ES-I3 (cell line): Measurements from ENCODE around the gene CHRNA4.
A peak's percentile ranks its signal among the peaks of the same experiment; 100 is the strongest.

Experiments
- H3K36me3 ChIP-seq: 2 replicates; pipeline ENCODE4 v1.6.1; 2013; ENCODE audit warnings: mild to moderate bottlenecking, low read length, control low read depth, moderate library complexity; ENCODE audit not compliant: insufficient read depth
- H3K4me1 ChIP-seq: 2 replicates; pipeline ENCODE4 v1.6.1; 2013; ENCODE audit warnings: mild to moderate bottlenecking, control low read depth, low read length; ENCODE audit not compliant: insufficient read depth
- H3K9ac ChIP-seq: 2 replicates; pipeline ENCODE4 v1.6.1; 2013; ENCODE audit warnings: low read depth, mild to moderate bottlenecking, low read length, moderate library complexity
- H3K9me3 ChIP-seq: 2 replicates; pipeline ENCODE4 v1.6.1; 2013; ENCODE audit warnings: mild to moderate bottlenecking, low read length, moderate library complexity; ENCODE audit not compliant: control insufficient read depth, insufficient read depth

Gene CHRNA4

DNA sequence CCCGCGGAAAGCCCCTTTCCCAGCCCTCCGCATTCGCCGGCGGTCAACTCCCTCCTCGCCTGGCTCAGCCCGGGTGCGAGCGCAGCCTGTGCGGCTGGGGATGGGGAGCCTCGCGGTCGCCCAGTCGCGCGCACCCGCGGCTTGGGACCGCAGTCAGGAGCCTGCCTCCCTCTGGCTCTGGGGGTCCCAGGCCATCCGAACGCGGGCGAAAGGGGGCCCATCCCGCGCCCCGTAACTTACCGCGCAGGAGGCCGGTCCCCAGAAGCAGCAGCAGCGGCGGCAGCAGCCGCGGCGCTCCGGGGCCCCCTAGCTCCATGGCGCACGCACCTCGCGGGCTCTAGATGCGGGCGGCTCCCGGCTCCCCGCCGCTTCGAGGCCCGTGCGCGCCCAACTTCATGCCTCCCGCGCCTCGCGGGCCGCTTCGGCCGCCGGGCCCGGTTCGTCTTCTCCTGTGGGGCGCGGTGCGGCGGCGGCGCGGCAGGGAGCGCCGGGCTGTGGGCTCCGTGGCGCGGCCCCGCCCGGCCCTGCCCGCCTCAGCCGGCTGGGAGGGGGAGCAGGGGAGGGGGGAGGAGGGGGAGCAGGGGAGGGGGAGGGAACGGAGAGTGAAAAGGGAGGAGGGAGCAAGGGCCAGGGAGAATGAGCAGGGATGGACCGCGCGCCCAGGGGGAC, at the start of gene CHRNA4:
Gene CHRNA4 (minus strand): TSS at position 500 of the 669 bp plus-strand sequence. CDS start 184 bp downstream, at position 316.
- Histone ChIP-seq H3K9me3 (no peaks in the 10 kb centered on the region), H3K4me1 (no peaks in the 10 kb centered on the region; the same call in 1 of the 2 replicates), H3K36me3 (no peaks in the 10 kb centered on the region), H3K9ac (peak within 1 kb of the TSS; percentile 42; the same call in 1 of the 2 replicates)

DNA sequence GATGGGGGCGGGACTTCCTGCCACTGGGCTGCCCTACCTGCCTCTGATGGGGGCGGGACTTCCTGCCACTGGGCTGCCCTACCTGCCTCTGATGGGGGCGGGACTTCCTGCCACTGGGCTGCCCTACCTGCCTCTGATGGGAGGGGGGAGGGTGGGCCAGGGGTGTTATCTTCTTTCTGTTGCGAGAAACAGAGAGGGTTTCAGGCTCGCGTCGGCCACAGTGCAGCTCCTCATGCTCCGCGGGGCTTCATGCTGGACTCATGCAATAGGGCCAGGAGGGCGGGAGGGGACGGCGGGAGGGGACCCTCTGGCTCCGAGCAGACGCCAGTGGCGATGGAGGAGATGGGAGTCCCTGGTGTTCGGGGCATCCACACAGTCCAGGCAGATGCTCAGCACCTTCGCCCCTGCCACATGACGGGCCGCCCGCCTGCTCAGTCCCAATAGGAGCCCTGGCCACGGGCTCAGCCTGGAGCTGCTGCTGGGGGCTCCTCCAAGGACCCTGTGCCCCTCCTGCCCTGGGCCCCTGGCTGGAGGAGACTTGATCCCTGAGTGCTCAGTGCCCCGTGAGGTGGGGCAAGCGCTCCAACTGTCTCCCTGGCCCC, 48.8 kb upstream of the CHRNA4 start:
- Histone ChIP-seq H3K36me3 (no peaks in the 10 kb centered on the region), H3K4me1 (no peaks in the 10 kb centered on the region; the same call in 1 of the 2 replicates), H3K9me3 (no peaks in the 10 kb centered on the region), H3K9ac (no peak overlapping the region)

DNA sequence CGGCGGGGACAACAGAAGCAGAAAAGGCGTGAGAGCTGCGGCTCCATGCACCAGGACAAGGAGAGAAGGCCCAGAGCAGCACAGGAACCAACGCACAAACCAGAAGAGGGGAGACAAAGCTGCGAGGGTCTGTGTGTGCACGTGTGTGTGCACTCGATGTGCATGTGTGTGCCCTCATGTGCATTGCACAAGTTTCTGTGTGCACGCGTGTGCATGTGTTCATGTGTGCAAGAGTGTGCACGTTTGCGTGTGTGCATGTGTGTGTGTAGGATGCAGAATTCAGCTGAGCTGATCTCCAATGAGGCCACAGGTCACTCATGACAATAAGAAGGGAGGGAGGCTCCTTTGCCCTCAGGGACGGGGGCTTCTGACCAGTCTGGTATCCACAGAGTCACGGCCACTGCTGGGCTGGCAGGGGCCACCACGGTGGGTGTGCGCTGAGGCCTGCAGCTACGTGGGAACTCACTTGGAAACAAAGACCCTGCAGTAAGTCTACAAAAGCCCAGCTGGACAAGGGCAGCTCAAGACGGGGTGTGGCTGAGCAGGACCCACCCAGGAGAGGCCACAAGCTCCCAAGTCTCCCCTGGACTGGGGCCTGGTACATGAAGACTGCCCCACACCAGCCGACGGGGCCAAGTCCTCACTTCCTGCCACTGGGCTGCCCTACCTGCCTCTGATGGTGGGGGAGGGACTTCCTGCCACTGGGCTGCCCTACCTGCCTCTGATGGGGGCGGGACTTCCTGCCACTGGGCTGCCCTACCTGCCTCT, 48.1 kb upstream of the CHRNA4 start:
- H3K9me3 ChIP-seq: no peaks in the 10 kb centered on the region
- no peaks in the 10 kb centered on the region for H3K36me3 ChIP-seq
- H3K4me1 ChIP-seq: no peaks in the 10 kb centered on the region; the same call in 1 of the 2 replicates
- H3K9ac ChIP-seq: peak overlapping the region; percentile 25; the same call in 1 of the 2 replicates

DNA sequence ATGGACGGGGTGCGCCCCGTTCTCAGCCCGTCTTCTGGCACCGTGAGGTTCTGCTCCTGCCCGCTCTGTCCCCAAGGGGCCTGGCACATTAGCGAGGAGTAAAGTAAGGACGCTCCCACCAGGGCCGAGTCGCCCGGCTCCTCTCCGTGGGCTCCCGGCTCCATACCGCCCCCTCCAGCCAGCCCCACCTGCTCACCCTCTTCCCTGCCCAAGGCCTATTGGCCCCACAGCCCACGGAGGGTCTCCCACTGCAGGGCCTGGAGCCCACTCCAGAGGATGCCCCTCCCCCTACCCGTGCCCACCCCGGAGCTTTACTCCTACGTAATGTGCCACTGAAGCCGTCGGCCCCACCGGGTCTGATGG, 47.5 kb upstream of the CHRNA4 start:
- Histone ChIP-seq H3K9ac (no peak overlapping the region), H3K36me3 (no peaks in the 10 kb centered on the region), H3K4me1 (no peaks in the 10 kb centered on the region; the same call in 1 of the 2 replicates), H3K9me3 (no peaks in the 10 kb centered on the region)

DNA sequence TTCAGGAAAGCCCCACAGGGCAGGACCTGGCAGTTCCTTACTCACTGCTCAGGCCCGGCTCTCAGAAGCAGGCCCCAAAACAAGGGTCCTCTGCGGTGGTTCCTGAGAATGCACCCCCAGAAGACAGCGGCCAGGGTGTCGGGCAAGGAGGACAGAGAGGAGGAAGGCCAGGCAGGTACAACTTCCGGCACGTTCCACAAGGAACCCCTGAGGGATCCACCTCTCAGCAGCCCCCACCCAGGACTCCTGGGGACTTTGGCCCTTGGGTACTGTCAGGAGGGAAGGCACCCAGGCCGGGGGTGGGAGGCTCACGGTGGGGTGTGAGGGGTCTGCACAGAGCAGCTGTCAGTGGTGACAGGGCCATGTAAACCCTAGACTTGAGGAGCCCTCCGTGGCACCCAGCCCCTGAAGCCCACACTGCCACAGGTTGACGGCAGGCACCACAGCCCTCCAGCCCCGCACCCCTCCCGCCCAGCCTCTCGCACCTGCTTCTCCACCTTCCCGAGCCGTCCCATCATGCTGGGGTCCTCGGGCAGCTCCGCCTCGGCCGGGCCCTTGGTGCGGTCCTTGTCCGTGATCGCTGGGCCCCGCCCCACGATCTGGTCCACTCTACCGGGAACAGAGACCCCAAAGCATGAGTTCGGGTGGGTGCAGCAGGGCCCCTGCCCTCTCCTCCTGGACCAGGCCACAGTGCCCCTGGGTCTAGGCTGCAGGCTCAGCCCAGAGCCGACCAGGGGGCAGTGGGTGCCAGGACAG, 47.0 kb upstream of the CHRNA4 start:
- Histone ChIP-seq H3K4me1 (no peaks in the 10 kb centered on the region; the same call in 1 of the 2 replicates), H3K36me3 (no peaks in the 10 kb centered on the region), H3K9me3 (no peaks in the 10 kb centered on the region), H3K9ac (no peak overlapping the region)

DNA sequence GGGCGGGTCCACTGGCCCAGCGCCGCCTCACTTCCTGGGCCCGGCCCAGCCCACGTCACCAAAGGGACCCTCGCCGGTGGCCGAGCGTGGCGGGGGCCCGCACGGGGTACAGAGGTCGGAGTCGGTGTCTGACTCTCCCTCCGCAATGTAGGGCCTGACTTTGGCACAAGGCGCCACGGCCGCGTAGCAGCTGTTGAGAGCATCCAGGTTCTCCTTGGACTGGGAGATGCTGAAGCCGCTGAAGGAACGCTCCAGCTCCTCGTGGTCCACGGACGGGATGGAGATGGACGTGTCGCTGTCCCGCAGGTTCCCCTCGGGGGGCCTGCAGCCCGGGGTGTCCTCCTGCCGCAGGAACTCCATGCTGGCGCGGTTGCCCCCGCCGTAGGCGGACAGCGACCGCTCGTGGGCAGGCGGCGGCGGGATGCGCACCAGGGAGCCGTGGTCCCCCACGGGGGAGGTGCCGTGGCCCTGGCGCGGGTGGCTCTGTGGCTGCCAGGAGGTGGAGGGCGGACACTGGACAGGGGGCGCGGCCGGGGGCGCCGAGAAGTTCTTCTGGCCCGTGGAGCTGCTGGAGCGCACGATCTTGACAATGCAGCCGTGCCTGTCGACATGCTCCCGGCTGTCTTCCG, 45.6 kb upstream of the CHRNA4 start:
- no peak overlapping the region for H3K9ac ChIP-seq
- H3K9me3 ChIP-seq: no peaks in the 10 kb centered on the region
- H3K36me3 ChIP-seq: no peaks in the 10 kb centered on the region

DNA sequence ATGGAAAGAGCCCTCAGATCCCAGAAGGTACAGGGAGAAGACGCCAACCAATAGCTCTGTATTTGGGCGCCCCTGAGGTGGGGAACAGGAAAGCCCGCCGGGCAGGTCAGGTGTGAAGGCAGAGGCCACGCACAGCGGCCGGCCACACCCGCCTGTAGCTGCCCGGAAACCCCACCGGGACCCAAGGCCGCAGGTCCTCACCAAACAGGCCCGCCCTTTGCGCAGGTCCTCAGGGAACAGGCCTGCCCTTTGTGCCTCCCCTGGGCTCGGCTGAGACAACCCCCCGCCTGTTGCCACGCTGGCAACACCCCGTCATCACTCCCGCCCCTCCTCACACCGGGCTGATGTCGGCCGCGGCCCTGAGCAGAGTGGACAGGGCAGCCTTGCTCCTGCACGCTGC, 44.9 kb upstream of the CHRNA4 start:
- no peak overlapping the region for H3K9ac ChIP-seq
- no peaks in the 10 kb centered on the region for H3K36me3 ChIP-seq
- H3K4me1 ChIP-seq: no peaks in the 10 kb centered on the region; the same call in 1 of the 2 replicates
- H3K9me3 ChIP-seq: no peaks in the 10 kb centered on the region

More for the DNA sequence above, 45.6 kb upstream of the CHRNA4 start:
- H3K4me1 ChIP-seq: no peaks in the 10 kb centered on the region; the same call in 1 of the 2 replicates

DNA sequence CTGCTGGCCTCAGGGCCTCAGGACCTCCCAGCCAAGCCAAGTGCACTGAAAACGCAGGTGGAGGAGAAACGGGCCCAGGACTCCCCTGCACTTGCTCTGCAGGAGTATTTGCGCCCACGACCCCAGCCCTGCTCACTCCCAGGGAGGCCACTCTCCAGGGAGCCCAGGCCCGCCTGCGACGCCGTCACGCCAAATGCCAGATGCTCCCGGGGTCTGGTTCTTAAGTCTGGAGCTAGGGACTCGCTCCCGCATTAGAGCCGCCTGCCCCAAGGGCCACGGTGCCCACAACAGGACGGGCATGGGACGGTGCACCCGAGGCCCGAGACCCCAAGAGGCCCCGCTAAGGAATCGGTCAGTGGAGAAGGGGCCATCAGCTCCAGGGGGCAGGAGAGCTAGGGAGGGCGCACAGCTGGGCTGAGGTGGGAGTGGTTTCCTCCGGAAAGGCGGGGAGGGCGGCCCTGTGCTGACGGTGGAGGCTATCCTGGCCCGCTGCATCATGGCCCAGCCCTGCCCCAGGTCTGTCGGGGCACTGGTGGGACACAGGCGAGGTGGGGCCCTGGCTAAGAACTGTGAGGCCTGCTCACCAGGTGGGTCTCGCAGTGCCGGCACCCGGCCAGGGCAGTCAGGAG, 44.1 kb upstream of the CHRNA4 start:
- no peaks in the 10 kb centered on the region for H3K36me3 ChIP-seq
- H3K9ac ChIP-seq: no peak overlapping the region
- no peaks in the 10 kb centered on the region for H3K9me3 ChIP-seq
- H3K4me1 ChIP-seq: no peaks in the 10 kb centered on the region; the same call in 1 of the 2 replicates

DNA sequence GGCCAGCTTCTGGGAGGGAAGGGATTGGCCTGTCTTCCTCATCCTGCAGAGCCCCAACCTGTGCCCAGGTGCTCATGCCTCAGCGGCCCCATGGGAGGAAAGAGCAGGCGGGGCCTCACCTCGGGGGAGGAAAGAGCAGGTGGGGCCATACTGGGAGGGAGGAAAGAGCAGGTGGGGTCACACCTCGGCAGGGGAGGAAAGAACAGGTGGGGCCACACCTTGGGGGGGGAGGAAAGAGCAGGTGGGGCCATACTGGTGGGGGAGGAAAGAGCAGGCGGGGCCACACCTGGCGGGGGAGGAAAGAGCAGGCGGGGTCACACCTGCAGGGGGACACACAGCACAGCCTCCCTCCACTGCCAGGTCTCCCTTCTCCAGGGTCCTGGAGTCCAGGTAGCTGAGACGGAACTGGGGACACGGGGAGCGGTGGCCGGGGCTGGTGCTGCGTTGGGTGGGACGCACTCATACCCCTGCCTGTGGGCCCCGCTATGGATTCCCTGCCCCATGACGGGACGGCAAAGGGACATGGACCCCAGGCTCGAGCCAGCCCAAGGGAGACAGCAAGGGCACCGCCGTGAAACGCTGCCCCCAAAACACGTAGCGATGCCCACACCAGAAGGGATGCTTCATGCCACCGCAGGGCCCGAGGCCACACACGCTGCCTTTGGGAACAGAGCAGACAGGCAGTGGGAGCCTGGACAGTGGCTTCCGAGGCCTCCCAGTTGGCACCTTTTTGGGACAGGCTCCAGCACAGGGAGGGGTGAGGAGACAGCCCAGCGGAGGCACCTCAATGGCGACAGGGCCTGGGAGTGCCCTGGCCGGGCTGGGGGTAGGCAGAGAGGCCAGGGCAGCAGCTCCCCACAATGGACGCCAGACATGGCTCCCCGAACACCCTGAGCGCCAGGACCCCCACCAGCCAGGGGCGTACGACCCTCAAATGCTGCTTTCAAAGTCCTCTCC, 43.3 kb upstream of the CHRNA4 start:
- H3K9me3 ChIP-seq: no peaks in the 10 kb centered on the region
- H3K4me1 ChIP-seq: no peaks in the 10 kb centered on the region
- no peaks in the 10 kb centered on the region for H3K36me3 ChIP-seq
- no peak overlapping the region for H3K9ac ChIP-seq

DNA sequence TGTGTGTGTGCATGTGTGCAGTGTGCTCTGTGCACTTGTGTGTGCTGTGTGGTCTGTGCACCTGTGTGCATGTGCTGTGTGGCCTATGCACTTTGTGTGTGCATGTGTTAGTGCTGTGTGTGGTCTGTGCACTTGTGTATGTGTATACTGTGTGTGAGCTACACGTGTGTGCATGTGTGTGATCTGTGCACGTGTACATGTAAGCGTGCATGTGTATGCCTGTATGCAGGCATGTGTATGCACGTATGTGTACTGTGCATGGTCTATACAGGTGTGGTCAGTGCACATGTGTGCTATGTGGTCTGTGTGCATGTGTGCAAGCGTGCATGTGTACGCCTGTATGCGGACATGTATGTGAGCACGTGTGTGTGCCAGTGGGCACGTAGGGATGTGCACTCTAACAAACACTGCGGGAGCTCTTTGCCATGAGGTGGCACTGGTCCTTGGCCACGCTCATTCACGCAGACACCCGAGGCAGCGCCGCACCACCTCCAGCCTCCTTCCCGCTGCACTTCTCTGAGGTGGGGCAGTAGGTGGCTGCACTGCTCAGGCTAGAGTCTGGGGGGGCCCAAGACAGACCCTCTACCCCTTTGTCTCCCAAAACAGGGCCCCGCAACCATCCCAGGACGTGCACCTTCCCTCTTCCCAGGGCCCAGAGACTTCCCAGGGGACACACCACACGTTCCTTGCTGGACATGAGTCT, 42.4 kb upstream of the CHRNA4 start:
- Histone ChIP-seq H3K4me1 (no peaks in the 10 kb centered on the region), H3K9me3 (no peaks in the 10 kb centered on the region), H3K36me3 (no peaks in the 10 kb centered on the region), H3K9ac (no peak overlapping the region)

DNA sequence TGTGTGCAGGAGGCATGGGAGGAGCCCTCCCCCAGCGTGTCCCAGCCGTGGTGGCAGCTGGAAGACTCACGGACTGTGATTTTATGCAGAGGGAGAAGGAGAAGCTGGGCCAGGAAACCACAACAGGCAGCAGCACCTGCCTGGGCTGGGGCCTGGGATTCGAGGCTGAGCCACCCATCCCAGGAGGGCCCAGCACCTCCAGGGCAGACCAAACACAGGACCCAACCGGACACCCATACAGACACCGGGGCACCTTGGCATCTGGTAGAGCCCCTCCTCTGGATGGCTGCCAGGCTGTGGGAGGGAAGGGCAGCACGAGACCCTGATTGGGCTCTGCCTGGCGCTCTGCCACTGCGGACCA, 41.7 kb upstream of the CHRNA4 start:
- H3K9ac ChIP-seq: no peak overlapping the region
- H3K36me3 ChIP-seq: no peaks in the 10 kb centered on the region
- H3K4me1 ChIP-seq: no peaks in the 10 kb centered on the region
- no peaks in the 10 kb centered on the region for H3K9me3 ChIP-seq

DNA sequence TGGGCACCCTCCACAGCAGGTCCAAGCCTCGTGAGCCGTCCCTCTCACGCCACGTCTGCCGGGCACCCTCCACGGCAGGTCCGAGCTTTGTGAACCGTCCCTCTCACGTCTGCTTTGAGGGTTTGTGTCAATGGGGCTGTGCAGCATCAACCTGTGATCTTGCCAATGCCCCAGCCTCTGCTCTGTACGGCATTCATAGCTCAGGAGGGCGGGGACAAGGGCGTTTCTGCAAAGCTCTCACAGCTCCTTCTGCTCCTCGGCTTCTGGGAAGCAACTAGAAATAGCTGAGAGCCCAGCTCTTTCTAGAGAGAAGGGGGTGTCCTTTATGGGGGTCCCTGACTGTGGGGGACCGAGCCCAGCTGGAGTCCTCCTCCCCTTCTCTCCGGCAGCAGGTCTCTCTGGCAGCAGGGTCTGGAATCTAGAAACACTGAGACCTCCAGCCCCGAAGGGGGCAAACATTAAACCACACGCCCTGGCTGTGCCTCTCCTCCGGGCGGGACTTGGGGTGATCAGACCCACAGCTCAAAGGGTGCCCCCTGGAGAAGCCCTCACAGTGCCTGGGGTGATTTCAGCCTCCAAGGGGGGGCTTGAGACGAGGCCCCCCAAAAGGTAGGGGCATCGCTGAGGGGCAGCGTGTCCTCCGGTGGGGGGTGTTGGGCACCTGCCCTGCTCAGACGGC, 41.2 kb upstream of the CHRNA4 start:
- Histone ChIP-seq H3K36me3 (no peaks in the 10 kb centered on the region), H3K9ac (no peak overlapping the region), H3K4me1 (no peaks in the 10 kb centered on the region), H3K9me3 (no peaks in the 10 kb centered on the region)
